Lower lobe of right lung (tissue), 2 donors: ENCODE data around the gene TTN. TPM values are rescaled to one million over a fixed set of nuclear protein-coding genes. Genes with fewer than 3 reads are reported as not detected.

Experiments
- ATAC-seq, 2 donors: fragments of 200-7000 bp; cut with Tn5 transposase; one replicate each; pipeline ENCODE4 v1.9.1; 2020 to 2022; ENCODE audit warnings: mild to moderate bottlenecking in 2 of 2, moderate library complexity in 2 of 2
- DNase-seq: peaks from one replicate; pipeline ENCODE4 v3.0.0-alpha.2; 2020
- H3K27ac ChIP-seq: fragments of 200-600 bp; one replicate; pipeline ENCODE4 v1.8.0; 2022
- H3K27me3 ChIP-seq: fragments of 200-600 bp; one replicate; pipeline ENCODE4 v1.8.0; 2022; ENCODE audit warnings: low read depth
- H3K36me3 ChIP-seq: fragments of 200-600 bp; one replicate; pipeline ENCODE4 v1.8.0; 2022; ENCODE audit warnings: mild to moderate bottlenecking
- H3K4me1 ChIP-seq: fragments of 200-600 bp; one replicate; pipeline ENCODE4 v1.8.0; 2022
- H3K4me3 ChIP-seq: fragments of 200-600 bp; one replicate; pipeline ENCODE4 v1.8.0; 2022; ENCODE audit warnings: mild to moderate bottlenecking
- H3K9me3 ChIP-seq: fragments of 200-600 bp; one replicate; pipeline ENCODE4 v1.8.0; 2022
- CTCF ChIP-seq: fragments of 200-600 bp; IDR thresholded peaks from one replicate; pipeline ENCODE4 v1.8.0; 2022; ENCODE audit warnings: antibody characterized with exemption, mild to moderate bottlenecking
- intact Hi-C: fragments of 100-400 bp; cut with DNase I; formaldehyde crosslinking; loops from one replicate; pipeline ENCODE4 v1.11.0; 2022
- total RNA-seq: library from RNA; stranded (reverse); fragmentation: NEBNext Ultra II Directional; extraction: Animal tissue kit (Norgen Biotek cat#: 25700); gene quantifications from one replicate; pipeline ENCODE4 v1.2.1, GENCODE V29; 2021
- donor health status: DM: no; HTN: yes; CAD: no; lungs with severe emphysema.

TTN gene
- total RNA-seq, 1 donor from 2014 or later = 40.3 TPM

DNA sequence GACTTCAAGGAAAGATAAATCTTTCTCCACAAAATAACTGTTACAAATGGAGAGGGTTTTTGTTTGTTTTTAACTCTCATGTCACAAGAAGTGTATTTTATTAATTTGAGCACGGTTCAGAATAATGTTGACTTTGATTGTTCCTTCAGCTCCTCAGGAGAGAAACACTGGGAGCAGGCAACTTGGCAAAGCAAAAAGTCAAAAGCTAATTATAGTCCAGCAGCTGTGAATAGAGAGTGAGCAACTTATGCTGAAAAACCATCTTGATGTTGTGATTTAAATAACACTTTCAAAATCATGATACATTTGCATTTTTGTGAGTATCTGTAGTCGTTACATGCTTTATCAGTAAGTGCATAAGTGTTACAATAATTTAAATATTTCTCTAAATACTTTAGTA is 37.5 kb upstream of the TTN start:
- Histone ChIP-seq H3K36me3 (peaks cover 7% of the 10 kb centered on the region), H3K4me3 (no peak overlapping the region), H3K4me1 (no peaks in the 10 kb centered on the region), H3K9me3 (no peaks in the 10 kb centered on the region), H3K27me3 (no peaks in the 10 kb centered on the region), H3K27ac (no peak overlapping the region)
- ATAC-seq = no peak
- intact Hi-C loops = no loop called here
- DNase-seq = no peak
- no peak for TF ChIP-seq CTCF

GRCh38 chr2:178844269-178844668 is 37.0 kb upstream of the TTN start:
- no peak for TF ChIP-seq CTCF
- Histone ChIP-seq H3K27ac (no peak overlapping the region), H3K36me3 (peaks cover 7% of the 10 kb centered on the region), H3K4me3 (no peak overlapping the region), H3K4me1 (no peaks in the 10 kb centered on the region), H3K27me3 (no peaks in the 10 kb centered on the region), H3K9me3 (no peaks in the 10 kb centered on the region)
- ATAC-seq (no peak), DNase-seq (no peak)
- intact Hi-C loops = no loop called here

- Histone ChIP-seq H3K27ac (no peak overlapping the region), H3K36me3 (peaks cover 7% of the 10 kb centered on the region), H3K4me3 (no peak overlapping the region), H3K4me1 (no peaks in the 10 kb centered on the region), H3K9me3 (no peaks in the 10 kb centered on the region), H3K27me3 (no peaks in the 10 kb centered on the region)
- no peak for DNase-seq
- no peak for ATAC-seq
- intact Hi-C loops = no loop called here
- TF ChIP-seq CTCF = no peak
Observed at GRCh38 chr2:178843697-178844096, 36.5 kb upstream of the TTN start.

- DNase-seq (no peak), ATAC-seq (no peak)
- Histone ChIP-seq H3K27ac (no peak overlapping the region), H3K4me3 (no peak overlapping the region), H3K27me3 (no peaks in the 10 kb centered on the region), H3K4me1 (no peaks in the 10 kb centered on the region), H3K36me3 (peaks cover 12% of the 10 kb centered on the region), H3K9me3 (no peaks in the 10 kb centered on the region)
- no peak for TF ChIP-seq CTCF
- intact Hi-C loops = no loop called here
Observed at GRCh38 chr2:178836807-178837206, 29.6 kb upstream of the TTN start.

GRCh38 chr2:178834086-178834485 is 26.9 kb upstream of the TTN start:
- Histone ChIP-seq H3K4me1 (peaks cover 4% of the 10 kb centered on the region), H3K4me3 (no peak overlapping the region), H3K27ac (no peak overlapping the region), H3K9me3 (no peaks in the 10 kb centered on the region), H3K27me3 (no peaks in the 10 kb centered on the region), H3K36me3 (peaks cover 16% of the 10 kb centered on the region)
- no peak for TF ChIP-seq CTCF
- intact Hi-C loops = no loop called here
- no peak for DNase-seq
- ATAC-seq = no peak

- no peak for TF ChIP-seq CTCF
- DNase-seq = no peak
Observed at GRCh38 chr2:178833382-178833781, 26.2 kb upstream of the TTN start.

More at GRCh38 chr2:178833382-178833781, 26.2 kb upstream of the TTN start:
- intact Hi-C loops = no loop called here
- Histone ChIP-seq H3K27ac (no peak overlapping the region), H3K4me1 (peaks cover 4% of the 10 kb centered on the region), H3K27me3 (no peaks in the 10 kb centered on the region), H3K4me3 (no peak overlapping the region), H3K36me3 (peaks cover 17% of the 10 kb centered on the region), H3K9me3 (no peaks in the 10 kb centered on the region)
- ATAC-seq = no peak
